ENCODE data around the gene B3GAT1.

B3GAT1 gene

DNA sequence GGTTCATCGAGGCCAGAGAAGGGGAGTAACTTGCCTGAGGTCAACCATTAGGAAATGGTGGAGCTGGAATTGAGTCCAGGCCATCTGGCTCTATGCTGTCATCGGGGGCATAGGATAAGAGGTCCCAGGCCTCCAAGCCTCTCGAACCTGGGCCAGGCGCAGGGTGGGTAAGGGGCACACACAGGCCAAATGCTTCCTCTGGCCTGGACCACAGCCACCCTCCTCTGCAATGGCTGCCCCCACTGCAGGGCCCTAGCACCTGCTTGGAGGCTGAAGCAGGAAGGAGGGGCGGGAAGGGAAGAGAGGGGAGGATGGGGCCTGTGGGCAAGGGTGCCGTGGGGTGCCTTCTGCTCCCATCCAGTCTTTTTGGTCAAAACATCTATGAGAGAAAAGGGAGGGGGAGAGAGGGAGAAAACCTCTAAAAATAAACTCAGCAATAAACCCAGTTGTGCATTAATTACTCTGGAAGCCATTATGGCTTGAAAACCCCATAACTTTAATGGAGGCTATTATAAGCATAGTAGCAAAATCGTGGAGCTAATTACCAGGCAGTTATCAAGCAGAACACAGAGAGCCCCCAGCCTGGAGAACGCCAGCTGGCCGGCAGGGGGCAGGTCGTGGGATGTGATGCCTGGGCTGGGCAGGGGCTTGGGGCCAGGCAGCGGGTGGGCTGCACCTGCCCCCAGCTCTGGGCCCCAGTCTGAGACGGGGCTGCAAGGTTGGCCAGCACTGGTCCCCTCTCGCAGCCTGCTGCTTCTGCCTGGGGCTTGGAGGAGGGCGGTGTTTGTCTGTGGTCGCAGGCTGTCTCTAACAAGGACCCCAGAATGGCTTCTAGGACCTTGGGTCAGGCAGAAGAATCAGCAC is 21.1 kb downstream of the B3GAT1 start:
- no peak for DNase-seq (ENCODE audit: low read depth in 2 of 2)

DNA sequence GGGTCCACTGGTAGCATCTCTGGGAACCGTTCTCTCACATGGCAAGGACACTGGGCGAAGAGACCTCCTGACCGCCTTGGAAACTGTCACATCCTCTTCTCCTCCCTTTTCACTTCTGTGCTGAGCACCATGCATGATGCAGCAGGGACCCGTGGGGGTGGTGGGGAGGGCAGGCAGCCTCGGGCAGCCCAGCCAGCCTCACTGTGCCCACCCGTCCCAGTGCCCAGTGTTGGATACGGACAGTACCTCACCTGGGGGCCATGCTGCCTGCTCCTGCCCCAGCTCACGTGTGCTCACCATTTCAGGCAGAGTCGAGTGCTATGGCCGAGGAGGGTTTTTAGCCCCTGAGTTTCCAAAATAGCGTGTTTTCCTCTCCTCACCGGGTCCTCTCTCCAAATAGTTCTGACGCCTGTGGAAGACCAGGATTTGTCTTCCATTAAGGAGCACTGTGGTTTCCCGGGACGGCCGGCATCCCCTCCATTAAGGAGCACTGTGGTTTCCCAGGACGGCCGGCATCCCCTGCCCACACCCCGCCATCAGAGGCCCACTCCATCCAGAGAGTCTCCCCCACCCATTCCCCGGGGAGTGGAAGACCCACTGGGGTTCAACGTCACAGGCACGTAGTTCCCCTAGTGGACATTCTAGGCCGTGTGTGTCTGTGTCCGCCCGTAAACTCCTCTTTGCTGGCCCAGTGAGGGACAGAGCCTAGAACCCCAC is 22.4 kb downstream of the B3GAT1 start:
- DNase-seq (ENCODE audit: low read depth in 2 of 2): no peak

DNA sequence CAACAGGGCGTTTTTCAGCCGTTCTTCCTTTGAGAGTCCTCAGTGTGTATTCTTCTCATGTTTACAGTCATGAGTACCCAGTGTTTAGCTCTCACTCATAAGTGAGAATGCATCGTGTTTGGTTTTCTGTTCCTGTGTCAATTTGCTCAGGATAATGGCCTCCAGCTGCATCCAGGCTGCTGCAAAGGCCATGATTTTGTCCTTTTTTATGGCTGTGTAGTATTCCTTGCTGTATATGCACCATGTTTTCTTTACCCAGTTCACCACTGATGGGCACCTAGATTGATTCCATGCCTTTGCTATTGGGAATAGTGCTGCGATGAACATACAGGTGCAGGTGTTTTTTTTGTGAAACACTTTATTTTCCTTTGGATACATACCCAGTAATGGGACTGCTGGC is 23.5 kb downstream of the B3GAT1 start:
- no peak for DNase-seq (ENCODE audit: low read depth in 2 of 2)

DNA sequence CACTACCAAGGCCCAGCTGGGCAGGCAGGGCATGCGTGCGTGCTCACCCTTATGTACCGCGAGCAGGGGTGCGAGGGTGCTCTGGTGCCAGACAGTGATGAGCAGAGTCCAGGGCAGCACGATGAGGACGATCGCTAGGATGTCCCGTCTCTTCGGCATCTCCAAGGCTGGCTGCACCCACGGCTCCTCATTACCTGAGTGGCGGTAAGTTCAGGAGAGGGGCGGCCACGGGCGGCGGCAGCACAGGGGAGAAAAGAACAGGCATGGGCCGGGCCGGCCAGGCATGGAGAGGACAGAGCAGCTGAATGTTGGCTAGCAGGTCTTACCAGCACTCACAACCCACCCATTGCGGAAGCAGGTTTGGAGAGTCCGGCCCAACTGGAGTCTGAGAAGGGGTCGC is 24.5 kb downstream of the B3GAT1 start:
- DNase-seq (ENCODE audit: low read depth in 2 of 2): no peak

DNA sequence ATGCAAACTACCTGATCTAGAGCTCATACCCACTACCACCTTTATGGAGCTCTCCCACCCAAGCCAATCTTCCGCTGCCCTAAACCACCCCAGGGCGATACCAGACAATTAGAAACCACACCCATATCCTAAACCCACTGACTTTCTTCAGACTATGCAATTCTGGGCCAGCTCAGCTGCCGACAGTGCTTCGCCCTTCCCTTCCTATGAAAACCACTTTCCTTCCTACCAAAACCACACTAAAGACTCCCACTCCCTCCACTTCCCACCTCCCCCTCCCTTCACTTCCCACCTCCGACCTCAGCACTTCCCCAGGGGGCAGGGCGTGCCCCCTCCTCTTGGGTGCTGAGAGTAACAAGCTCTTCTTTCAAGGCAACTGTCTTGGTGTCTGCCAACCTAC is 25.1 kb downstream of the B3GAT1 start:
- no peak for DNase-seq (ENCODE audit: low read depth in 2 of 2)

DNA sequence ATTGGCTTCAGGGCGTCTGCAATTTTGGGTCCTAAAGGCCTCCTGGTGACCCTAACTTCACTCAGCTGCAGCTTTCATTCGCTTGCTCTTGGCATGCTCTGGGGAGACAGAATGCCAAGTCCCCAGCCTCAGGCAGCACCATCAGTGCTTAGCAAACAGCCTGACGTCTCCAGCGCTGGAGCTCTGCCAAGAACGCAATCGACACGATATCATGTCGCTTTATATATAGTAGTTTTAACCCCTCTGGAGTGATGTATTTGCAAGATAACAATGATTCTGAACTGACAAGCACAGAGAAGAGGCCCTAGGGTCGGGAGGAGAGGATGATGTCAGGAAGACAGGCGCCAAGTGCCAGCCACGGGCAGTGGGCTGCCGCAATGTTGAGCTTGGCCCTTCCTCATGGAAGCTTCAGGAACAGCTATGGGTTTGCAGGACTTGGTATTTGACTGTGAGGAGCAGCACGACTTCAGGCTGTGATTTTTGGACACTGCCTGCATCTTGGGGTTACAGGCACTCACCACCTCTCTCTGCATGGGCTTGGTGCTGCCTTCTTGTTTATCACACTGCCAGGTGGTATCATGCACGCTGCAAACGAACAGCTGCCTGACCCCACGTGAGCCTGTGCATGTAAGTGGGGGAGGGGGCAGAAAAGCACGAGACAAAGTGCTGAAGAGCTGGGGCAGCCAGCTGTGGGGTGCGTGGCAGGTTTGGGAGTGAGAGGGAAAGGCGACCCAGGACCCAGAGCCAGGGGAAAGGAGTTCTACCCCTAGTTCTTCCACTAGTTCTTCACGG is 26.1 kb downstream of the B3GAT1 start:
- DNase-seq (ENCODE audit: low read depth in 2 of 2): no peak

DNA sequence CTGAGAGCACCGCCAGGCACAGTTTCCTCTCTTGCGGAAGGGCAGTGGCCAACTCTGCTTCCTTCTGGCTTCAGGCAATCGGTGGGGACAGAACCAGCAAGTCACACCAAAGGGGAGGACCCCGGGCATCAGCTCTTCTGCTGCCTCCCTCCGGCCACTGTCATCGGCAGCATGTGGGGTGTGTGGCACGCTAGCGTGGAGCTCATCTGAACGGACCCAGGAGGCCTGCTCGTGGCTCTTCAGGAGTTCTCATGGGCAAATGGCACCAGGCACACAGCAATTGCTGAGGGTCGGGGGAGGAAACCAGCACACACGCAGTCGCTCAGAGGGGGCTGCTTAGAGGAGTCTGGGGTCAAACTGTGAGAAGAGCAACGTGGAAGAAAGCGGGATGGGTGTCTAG is 26.9 kb downstream of the B3GAT1 start:
- DNase-seq (ENCODE audit: low read depth in 2 of 2): no peak

DNA sequence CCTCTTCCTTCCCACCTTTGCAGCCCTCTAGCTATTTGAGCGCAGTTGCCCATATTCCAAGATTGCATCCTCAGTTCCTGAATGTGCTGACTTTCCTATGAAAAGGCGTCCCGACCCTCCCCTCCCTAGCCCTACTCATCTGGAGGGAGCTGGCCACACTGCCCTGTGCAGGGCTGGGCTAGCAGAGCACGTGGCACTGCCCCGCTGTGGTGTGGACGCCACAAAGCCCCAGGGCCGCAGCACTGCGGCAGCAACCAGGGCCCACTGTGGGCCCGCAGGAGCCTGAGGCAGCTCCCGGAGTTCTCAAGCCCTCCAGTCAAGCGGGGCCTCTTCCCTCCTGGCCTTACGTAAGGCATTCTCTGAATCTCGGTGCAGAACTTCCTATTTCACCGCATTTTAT is 27.6 kb downstream of the B3GAT1 start:
- DNase-seq (ENCODE audit: low read depth in 2 of 2): no peak

DNA sequence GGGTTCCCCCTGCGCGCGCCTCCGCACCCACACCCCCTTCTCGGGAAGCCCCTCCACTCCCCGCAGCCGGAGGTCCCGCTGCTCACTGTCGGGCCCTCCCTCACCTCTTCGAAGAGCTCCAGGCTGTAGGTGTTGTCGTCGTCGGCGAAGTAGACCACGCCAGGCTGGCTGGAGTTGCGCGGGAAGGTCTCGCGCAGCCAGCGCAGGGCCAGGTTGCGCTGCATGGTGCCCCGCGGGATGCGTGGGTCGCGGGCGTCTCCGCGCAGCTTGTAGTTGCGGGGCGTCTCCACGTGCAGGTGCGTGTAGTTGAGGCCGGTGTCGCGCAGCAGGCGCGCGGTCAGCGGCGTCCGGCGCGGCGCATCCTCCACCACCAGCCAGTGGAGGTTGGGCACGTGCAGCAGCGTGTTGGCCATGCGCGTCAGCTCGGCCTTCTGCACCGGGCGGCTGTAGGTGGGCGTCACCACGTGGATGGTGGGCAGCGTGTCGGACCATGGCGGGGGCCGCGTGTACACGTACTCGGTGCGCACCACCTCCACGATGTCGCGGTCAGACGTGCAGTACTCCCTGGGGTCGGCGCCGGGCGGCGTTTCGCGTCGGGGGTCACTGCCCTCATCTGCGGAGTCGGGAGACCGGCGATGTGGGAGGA is 28.3 kb downstream of the B3GAT1 start:
- DNase-seq (ENCODE audit: low read depth in 2 of 2): no peak

DNA sequence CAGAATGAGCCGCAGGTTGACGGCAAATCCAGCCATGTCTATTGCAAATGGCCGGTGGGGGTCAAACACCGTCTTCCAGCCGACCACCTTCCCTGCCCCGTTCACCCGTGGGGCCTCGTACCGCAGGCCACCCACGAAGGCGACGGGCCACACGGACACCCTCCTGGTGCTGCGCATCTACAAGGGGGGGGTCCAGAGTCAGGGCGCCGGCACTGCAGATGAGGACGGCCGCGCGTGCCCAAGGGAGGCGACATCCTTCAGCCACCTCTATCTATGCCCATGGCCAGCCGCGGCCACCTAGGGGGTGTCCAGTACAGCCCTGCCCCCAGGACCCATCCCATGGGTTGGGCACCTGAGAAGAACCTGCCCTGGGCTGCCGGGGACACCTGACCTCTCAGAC is 29.2 kb downstream of the B3GAT1 start:
- DNase-seq (ENCODE audit: low read depth in 2 of 2): no peak

DNA sequence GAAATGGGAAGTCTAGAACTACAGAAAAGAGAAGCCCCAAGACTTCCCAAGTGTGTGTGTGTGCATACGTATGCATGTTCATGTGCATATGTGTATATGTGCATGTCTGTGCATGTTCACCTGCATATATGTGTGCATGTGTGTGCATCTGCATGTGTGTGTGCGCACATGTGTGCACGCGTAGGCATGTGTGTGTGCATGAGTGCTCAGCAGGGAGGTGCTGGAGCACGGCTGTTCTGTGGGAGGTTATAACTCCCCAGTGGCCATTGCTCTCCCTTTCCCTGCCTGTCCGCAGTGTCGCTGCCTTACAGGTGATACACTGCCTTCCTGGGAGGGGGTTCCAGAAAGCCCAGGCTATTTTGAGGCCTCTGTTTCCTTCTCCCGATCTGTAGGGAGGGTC is 29.8 kb downstream of the B3GAT1 start:
- no peak for DNase-seq (ENCODE audit: low read depth in 2 of 2)

DNA sequence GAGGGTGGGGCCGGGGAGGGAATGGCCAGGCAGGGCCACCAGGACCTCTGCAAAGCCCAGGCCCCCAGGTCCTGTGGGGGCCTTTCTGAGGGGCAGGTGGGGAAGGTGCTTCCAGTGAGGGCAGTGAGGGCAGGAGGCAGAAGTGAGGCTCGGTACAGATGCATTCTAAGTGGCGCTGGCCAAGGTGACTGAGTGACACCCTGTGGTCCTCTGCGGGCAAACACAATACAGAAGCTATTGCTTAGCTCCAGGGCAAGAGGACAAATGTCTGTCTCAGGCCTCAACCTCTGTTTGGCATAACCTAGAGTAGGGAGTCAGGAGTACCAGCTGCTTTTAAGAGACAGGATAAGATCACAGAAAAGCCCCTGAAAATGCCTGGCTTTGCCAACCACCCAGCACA is 31.3 kb downstream of the B3GAT1 start:
- DNase-seq (ENCODE audit: low read depth in 2 of 2): no peak

DNA sequence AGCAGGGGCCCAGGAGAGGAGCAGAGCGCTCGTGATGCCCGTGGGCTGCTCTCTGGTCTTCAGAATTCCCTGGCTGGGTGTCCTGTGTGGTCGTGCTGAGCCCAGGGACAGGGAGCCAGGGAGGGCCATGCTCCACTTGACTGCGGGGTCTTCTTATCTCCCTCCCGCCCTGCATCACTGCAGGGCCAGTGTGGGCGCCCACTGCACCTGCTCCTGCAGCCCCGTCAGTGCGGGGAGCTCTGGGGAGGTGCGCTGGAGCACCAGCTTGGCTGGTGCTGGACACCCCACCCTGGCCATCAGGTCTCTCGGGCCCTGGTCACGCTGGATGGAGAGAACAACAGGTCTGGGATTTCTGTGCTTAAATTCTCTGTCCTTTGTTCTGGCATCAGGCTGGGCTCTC is 31.8 kb downstream of the B3GAT1 start:
- DNase-seq (ENCODE audit: low read depth in 2 of 2): no peak

DNA sequence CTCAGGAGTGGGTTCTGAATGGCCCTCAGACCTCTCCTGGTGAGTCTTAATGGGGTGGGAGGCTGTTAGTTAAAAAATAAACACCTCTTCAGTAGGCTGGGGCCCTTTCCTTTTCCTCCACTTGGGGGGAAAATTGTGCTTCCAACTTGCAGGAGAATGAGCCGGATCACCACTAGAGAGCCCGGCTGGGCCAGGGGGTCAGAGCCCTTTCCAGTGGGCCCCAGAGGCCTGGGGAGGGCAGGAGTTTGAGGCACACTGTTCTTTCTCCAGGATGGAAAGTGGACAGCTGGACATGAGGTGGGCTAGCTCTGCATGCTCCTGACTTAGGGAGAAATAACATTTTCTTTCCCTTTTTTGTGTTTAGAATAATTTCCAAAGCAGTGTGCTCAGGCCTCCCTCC is 32.8 kb downstream of the B3GAT1 start:
- no peak for DNase-seq (ENCODE audit: low read depth in 2 of 2)

DNA sequence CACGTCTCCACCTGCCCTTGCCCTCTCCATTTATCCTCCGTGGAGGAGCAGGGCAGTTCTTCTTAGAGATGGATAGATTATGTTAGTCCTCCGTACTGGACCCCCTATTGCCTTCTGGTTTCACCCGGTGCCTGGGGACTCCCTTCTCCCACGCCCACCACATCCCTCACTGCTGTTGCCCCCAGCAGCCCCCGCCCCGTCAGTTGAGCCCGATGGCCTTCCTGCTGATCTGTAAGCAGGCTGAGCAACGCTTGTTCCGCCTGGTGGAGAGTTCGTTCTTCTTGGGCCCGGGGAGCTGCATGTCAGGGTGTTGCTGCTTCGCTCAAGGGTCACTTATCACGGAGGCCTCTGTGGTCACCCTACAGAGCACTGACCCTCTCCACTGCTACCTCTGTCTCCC is 34.2 kb downstream of the B3GAT1 start:
- DNase-seq (ENCODE audit: low read depth in 2 of 2): no peak

DNA sequence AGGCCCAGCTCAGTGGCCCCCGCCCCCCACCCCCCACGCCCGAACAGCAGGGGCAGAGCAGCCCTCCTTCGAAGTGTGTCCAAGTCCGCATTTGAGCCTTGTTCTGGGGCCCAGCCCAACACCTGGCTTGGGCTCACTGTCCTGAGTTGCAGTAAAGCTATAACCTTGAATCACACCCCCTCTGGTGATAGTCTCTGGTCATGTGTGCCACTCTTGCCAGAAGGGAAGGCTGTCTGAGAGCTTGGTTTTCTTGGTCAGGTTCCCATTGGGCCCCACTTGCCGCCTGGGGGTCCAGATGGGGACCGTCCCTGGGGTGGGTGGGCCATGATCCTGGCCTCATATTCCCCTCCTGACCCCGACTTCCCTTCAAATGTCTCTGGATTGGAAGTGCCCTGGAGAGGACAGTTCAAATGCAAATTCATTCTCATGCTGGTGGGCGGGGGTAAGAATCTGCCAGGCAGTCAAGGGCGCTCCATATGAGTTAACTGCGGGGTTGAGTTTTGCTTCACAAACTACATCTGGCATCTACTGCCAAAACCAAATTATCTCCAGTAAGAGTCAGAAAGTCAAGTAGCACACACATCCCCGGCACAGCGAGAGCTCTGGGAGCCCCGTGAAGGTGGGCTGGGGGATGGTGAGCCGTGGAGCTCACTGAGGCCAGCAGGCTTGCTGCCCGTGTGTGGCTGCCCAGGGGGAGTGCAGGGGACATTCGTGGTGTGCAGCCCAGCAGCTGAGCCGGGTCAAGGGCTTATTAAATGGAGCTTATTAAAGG is 35.7 kb downstream of the B3GAT1 start:
- no peak for DNase-seq (ENCODE audit: low read depth in 2 of 2)

DNA sequence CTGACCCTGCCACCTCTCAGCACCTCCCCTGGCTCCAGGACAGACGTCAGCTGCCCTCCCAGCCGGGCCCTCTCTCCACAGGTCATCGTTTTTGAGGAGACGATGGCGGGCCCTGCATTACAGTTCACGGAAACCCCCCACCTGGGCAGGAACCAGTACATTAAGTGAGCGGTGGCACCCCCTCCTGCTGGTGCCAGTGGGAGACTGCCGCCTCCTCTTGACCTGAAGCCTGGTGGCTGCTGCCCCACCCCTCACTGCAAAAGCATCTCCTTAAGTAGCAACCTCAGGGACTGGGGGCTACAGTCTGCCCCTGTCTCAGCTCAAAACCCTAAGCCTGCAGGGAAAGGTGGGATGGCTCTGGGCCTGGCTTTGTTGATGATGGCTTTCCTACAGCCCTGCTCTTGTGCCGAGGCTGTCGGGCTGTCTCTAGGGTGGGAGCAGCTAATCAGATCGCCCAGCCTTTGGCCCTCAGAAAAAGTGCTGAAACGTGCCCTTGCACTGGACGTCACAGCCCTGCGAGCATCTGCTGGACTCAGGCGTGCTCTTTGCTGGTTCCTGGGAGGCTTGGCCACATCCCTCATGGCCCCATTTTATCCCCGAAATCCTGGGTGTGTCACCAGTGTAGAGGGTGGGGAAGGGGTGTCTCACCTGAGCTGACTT is 37.0 kb downstream of the B3GAT1 start:
- no peak for DNase-seq (ENCODE audit: low read depth in 2 of 2)

DNA sequence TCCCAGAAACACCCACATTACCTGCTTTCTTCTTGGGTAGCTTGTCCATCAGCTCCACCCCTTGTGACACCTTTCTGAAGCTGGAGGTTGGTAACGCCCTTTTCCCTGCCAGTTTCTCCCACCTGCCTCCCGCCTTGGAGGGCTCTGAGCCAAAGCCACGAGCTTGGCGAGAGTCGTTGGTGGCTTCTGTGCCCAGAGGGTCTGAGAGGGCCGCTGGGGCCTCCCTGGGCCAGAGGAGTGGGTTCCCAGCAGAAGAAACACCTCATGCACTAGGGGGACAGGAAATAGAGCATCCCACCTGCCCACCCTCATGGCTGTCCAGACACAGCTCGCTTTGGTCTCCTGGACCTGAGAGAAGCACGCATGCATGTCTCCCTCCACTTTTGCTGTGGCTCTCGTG is 37.9 kb downstream of the B3GAT1 start:
- DNase-seq (ENCODE audit: low read depth in 2 of 2): no peak

DNA sequence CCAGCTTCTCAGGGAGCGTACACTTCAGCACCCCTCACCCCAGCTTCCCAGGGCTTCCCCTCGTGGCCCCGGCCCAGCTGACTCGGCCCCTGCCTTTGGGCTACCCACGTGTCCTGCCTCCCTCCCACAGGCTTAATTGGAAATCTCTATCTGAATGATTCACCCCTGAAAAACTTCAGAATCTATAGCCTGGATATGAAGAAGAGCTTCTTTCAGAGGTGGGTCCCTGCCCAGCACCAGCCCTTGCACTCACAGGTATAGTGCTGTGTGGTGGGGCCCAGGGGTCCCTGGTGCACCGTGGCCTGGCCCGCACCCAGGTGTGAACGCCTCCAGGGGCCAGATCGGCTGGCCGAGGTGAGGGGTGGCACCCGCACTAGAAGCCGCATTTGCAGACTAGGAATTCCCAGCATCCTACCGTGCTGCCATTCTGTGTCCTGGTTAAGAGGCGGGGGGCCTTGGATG is 38.4 kb downstream of the B3GAT1 start:
- DNase-seq (ENCODE audit: low read depth in 2 of 2): no peak

DNA sequence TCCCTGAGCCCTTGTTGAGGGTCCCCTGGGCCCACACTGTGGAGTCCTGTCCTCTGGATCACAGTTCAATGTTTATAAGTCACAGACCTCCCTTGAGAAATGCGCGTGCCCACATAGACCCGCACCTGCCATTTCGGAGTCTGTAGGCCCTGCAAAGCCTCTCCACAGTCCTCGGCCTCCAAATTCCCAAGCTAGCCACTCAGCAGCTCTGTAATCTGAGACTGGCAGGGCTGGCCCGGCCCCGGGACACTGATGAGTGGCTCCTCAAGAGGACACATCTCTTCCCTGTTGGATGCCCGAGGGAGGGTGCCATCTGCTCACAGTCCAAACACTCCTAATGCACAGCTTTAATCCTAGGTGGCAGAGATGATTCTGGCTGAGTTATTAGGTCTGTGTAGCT is 39.1 kb downstream of the B3GAT1 start:
- DNase-seq (ENCODE audit: low read depth in 2 of 2): no peak

DNA sequence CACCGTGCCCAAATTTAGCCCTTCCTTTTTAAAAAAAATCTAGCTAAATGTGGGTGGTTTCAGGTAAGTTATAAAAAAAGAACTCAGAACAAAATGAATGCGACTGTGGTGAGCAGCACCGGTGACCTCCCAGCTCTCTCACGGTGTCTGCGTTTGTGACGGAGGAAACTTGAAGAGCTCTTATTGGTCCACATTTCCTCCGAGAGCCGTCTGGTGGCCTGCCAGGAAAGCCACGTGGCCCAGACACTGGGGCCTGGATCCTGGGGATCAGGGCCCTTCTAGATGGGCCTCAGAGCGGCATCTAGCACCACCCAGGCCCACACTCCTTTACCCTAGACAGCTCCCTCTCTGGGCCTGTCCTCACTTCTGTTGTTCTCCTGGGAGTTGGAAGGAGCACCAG is 39.5 kb downstream of the B3GAT1 start:
- DNase-seq (ENCODE audit: low read depth in 2 of 2): no peak

Measured in stimulated activated CD8-positive, alpha-beta memory T cell treated with anti-CD3 and anti-CD28 coated beads, Interleukin-2, amount 100 ng/mL, for 1 hour (primary cell).